Activated T-helper 1 cell treated with anti-CD3 and anti-CD28 coated beads, Interleukin-12 subunit alpha, Interleukin-12 subunit beta, Interleukin-2, Interleukin-4 antibody, amounts not matched to agents 30 ng/mL and 10 ng/mL and 1 ng/mL, durations not matched to agents 14 hours and 24 hours and 36 hours (primary cell): ENCODE data around the gene BEST4. TPM values are rescaled to one million over a fixed set of nuclear protein-coding genes. Genes with fewer than 3 reads are reported as not detected.
"Not testable (repeated sequence)": the region's sequence is repeated elsewhere in the genome, so short reads cannot be mapped to it uniquely, and the experiment has no call there.

Experiments
- DNase-seq: peaks from one replicate; pipeline ENCODE4 v3.0.0; 2021; ENCODE audit warnings: low spot score
- H3K27ac Mint-ChIP-seq: one replicate; pipeline ENCODE4 v1.8.0; 2021; ENCODE audit warnings: mild to moderate bottlenecking, mixed read lengths
- H3K27me3 Mint-ChIP-seq: one replicate; pipeline ENCODE4 v1.8.0; 2022; ENCODE audit warnings: mild to moderate bottlenecking, moderate library complexity, mixed read lengths; ENCODE audit not compliant: insufficient read depth
- H3K36me3 Mint-ChIP-seq: one replicate; pipeline ENCODE4 v1.8.0; 2021; ENCODE audit warnings: low read depth, mixed read lengths
- H3K4me1 Mint-ChIP-seq: one replicate; pipeline ENCODE4 v1.8.0; 2021; ENCODE audit warnings: low read depth, mixed read lengths
- H3K4me3 Mint-ChIP-seq: one replicate; pipeline ENCODE4 v1.8.0; 2021; ENCODE audit warnings: mild to moderate bottlenecking, moderate library complexity, mixed read lengths
- H3K9me3 Mint-ChIP-seq: one replicate; pipeline ENCODE4 v1.8.0; 2021; ENCODE audit warnings: mixed read lengths
- intact Hi-C: fragments of 100-400 bp; cut with micrococcal nuclease; formaldehyde crosslinking; loops from one replicate; pipeline ENCODE4 v1.15.1; 2024
- total RNA-seq: library from RNA; stranded (reverse); gene quantifications from 2 replicates; pipeline ENCODE4 v1.2.3, GENCODE V29; 2022

Gene BEST4
- total RNA-seq, 1 donor from 2014 or later, result 0.47 TPM

DNA sequence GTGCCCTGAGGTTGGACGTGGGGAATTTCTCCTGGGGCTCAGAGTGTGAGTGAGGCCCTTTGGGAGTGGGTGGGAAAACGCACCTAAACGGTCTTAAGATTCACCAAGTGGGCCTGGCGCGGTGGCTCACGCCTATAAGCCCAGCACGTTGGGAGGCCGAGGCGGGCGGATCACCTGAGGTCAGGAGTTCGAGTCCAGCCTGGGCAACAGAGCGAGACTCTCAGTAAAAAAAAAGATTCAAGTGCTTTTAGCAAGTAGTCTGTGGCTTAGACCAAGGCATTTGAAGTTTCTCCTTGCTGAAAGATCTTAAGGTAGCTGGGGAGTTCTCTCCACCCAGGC is 11.3 kb downstream of the BEST4 start:
- peak overlapping the region; percentile 91 for H3K27ac Mint-ChIP-seq
- H3K36me3 Mint-ChIP-seq, result peaks cover 57% of the 10 kb centered on the region
- intact Hi-C loops, result loop anchor here (5.0 kb wide), 1 partner anchor 911 kb away; the partner anchor contains the start of genes GPBP1L1 and TMEM69
- peaks cover 33% of the 10 kb centered on the region for H3K4me1 Mint-ChIP-seq
- no peak for DNase-seq
- H3K27me3 Mint-ChIP-seq, result no peaks in the 10 kb centered on the region
- H3K4me3 Mint-ChIP-seq, result peak overlapping the region; percentile 88
- no peaks in the 10 kb centered on the region for H3K9me3 Mint-ChIP-seq

DNA sequence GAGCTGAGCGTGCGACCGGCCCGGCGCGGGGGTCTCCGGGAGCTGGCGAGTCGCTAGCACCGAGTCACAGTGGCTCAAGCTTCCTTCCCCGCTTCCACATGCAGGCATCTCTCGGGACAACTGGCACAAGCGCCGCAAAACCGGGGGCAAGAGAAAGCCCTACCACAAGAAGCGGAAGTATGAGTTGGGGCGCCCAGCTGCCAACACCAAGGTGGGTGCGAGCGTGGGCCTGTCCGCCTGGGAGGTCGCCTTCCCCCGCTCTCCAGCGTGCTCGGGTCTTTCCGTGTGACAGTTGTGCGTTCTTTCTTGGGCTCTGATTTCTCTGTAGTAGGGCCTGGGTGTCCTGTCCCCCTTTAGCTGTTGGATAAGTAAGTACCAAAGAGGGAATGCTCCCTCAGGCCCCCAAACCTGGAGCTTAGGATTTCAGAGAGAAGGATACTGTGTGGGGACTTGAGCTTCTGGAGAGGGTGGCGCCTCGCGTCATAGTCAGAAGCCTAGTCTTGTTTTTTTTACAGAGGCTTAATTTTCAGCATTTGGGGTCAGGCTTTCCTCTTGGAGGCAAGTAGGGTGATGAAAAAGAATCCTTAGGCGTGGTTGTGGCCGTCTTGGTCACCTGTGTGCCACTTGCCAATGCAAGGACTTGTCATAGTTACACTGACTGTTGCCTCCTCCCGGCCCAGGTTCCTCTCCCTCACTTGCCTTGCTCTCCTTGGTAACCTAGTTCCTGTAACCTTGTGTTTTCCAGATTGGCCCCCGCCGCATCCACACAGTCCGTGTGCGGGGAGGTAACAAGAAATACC is 11.8 kb downstream of the BEST4 start:
- Mint-ChIP-seq H3K27ac (peak overlapping the region; percentile 91), H3K27me3 (no peaks in the 10 kb centered on the region), H3K36me3 (peaks cover 52% of the 10 kb centered on the region), H3K9me3 (no peaks in the 10 kb centered on the region), H3K4me3 (peak overlapping the region; percentile 88), H3K4me1 (peaks cover 27% of the 10 kb centered on the region)
- no peak for DNase-seq
- intact Hi-C loops, result loop anchor here (1.0 to 5.0 kb wide), 9 partner anchors 10 to 911 kb away; partner anchors contain the start of genes BTBD19, GPBP1L1, KIF2C and PLK3

DNA sequence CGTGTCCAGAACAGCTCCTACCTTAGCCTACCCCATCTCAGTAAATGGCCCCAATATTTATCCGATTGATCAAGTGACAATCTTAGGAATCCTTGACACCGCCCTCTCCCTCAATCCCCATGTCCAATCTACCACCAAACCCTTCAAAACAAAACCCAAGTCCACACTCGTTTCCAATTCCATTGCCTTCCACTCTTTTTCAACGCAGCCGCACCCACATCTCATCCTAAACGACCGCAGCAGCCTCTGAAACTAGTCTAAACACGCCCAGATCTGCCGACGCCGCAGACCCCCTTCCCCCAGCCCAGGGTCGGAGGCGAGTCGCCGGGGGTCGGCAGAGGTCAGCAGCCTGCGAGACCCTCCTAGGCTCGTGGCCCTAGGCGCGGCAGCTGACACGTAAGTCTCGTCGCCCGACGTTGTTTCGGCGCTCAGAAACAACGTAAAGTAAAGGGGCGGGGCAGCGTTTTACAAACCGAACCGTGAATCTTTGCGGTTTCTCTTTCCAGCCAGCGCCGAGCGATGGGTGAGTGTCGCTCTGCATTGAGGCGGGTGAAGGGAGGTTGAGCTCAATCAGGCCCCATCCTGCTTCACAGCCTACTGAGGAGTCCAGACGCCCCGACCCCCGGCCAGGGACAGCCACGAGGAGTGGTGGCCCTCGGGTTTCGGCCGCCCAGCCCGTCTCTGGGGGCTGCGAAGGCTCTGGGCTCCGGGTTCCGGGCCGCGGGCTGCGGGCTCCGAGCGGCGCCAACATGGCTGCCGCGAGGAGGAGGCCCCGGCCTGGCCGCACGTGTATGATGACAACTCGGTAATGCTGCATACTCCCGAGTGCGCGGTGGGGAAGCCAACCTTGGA is 12.7 kb downstream of the BEST4 start, which contains the start of gene RPS8:
Gene RPS8 (plus strand): TSS at position 463 of the 852 bp plus-strand sequence. CDS start 57 bp downstream, at position 520.
- Mint-ChIP-seq H3K9me3 (no peaks in the 10 kb centered on the region), H3K27ac (peak within 1 kb of the TSS; percentile 93), H3K36me3 (peaks cover 44% of the 10 kb centered on the region), H3K4me3 (peak within 1 kb of the TSS; percentile 88), H3K27me3 (no peaks in the 10 kb centered on the region), H3K4me1 (peaks cover 23% of the 10 kb centered on the region)
- intact Hi-C loops, result loop anchor here (1.0 to 5.0 kb wide), 9 partner anchors 11 to 912 kb away; partner anchors contain the start of genes BTBD19, GPBP1L1, KIF2C and PLK3
- peak; percentile 85 for DNase-seq

DNA sequence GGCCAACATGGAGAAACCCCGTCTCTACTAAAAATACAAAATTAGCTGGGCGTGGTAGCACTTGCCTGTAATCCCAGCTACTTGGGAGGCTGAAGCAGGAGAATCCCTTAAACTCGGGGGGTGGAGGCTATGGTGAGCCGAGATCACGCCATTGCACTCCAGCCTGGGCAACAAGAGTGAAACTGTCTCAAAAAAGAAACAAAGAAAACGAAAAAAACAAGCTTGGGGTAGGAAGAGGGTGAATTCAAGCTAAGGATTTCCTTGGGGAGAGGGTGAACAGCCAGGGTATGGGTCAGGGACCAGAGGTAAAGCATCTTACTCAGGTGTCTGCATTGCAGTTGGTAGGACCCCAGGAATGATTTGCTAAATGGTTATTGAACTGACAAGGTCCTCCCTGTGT is 21.5 kb downstream of the BEST4 start:
- H3K27me3 Mint-ChIP-seq, intact Hi-C loops, H3K4me3 Mint-ChIP-seq, H3K27ac Mint-ChIP-seq, H3K9me3 Mint-ChIP-seq, H3K4me1 Mint-ChIP-seq, DNase-seq: not testable (repeated sequence)
- H3K36me3 Mint-ChIP-seq, result peaks cover 27% of the 10 kb centered on the region

DNA sequence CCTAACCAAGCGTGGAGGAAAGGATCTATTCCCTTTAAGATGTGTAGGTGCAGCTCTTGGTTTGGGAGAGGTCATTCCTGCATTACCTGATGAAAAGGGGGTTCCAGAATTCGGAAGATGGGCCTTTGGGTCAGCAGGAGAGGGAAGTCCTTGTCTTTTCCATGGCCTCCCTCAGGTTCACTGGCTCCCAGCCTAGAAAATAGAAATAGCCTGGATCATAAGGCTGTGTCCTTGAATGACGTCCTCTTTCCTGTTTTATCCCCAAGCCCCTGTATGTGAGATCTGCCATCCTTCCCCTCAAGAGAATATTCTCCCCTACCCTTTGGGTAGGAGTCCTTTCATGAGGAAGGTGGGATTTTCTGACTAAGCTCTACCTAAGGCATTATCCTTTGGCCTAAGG is 27.1 kb downstream of the BEST4 start:
- Mint-ChIP-seq H3K4me3 (no peak overlapping the region), H3K36me3 (peaks cover 52% of the 10 kb centered on the region)
- DNase-seq, result no peak

DNA sequence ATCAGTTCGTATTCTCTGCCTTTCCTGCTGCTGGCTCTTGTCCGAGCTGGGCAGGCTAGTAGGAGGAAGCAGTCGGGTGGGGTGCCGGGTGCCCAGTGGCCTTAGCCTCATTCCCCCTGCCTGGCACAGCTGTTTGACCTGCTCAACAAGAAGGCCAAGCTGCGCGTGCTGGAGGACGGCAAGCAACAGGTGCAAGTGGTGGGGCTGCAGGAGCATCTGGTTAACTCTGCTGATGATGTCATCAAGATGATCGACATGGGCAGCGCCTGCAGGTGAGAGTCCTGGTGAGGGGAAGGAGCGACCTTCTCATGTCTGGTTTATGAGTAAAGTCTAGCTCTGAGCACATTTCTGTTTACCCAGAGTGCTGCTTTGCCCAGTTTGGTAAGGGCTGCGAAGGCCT is 28.9 kb downstream of the BEST4 start:
- Mint-ChIP-seq H3K4me3 (no peak overlapping the region), H3K36me3 (peaks cover 59% of the 10 kb centered on the region), H3K27me3 (no peaks in the 10 kb centered on the region), H3K27ac (no peak overlapping the region), H3K4me1 (peaks cover 4% of the 10 kb centered on the region), H3K9me3 (no peaks in the 10 kb centered on the region)
- DNase-seq, result no peak
- intact Hi-C loops, result no loop called here

More for the DNA sequence above, 27.1 kb downstream of the BEST4 start:
- no peaks in the 10 kb centered on the region for H3K9me3 Mint-ChIP-seq
- peaks cover 4% of the 10 kb centered on the region for H3K4me1 Mint-ChIP-seq
- intact Hi-C loops, result no loop called here
- H3K27ac Mint-ChIP-seq, result no peak overlapping the region
- no peaks in the 10 kb centered on the region for H3K27me3 Mint-ChIP-seq

DNA sequence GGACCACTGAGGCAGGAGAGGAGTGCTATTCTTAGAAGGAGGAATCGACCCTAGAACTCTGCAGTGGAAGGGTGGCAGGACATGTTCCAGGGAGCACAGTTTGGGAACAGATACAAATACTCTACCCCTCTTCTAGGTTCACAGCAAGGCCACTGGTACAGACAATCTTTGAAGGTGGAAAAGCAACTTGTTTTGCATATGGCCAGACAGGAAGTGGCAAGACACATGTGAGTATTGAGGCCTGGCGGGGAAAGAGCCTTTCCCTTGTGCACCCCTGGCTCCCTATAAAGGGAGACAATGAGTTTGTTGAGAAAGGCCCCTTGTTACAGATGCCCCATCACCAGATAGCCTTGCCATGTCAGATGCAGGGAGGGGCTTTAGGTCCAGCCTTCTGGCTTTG is 30.6 kb downstream of the BEST4 start:
- DNase-seq, result no peak
- no peak overlapping the region for H3K4me3 Mint-ChIP-seq
- H3K4me1 Mint-ChIP-seq, result peaks cover 4% of the 10 kb centered on the region
- no peaks in the 10 kb centered on the region for H3K9me3 Mint-ChIP-seq
- intact Hi-C loops, result no loop called here
- no peaks in the 10 kb centered on the region for H3K27me3 Mint-ChIP-seq
- peaks cover 60% of the 10 kb centered on the region for H3K36me3 Mint-ChIP-seq
- peak overlapping the region; percentile 67 for H3K27ac Mint-ChIP-seq

DNA sequence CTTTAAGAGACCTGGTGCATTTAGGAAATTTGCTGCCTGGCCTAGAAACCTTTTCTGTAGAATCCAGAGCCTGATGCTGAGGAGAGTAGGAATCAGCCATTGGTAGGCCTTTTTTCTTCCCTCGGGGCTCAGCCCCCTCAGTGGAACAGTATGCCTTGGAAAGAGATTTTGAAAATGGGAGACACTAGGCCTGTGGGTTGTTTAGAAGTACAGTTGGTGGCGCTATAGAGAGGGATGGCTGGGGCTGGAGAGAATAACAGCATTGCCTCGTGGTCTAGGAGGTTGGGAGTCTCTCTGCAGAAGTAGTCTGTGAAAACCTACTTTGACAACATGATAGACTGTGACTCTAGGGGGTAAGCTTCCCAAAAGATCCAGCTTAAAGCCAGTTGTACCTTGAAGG is 40.1 kb downstream of the BEST4 start:
- no peak for DNase-seq
- intact Hi-C loops, result no loop called here
- H3K9me3 Mint-ChIP-seq, result no peaks in the 10 kb centered on the region
- H3K4me1 Mint-ChIP-seq, result peaks cover 33% of the 10 kb centered on the region
- H3K4me3 Mint-ChIP-seq, result no peak overlapping the region
- H3K27ac Mint-ChIP-seq, result peak overlapping the region; percentile 4
- H3K36me3 Mint-ChIP-seq, result peaks cover 36% of the 10 kb centered on the region
- H3K27me3 Mint-ChIP-seq, result no peaks in the 10 kb centered on the region

DNA sequence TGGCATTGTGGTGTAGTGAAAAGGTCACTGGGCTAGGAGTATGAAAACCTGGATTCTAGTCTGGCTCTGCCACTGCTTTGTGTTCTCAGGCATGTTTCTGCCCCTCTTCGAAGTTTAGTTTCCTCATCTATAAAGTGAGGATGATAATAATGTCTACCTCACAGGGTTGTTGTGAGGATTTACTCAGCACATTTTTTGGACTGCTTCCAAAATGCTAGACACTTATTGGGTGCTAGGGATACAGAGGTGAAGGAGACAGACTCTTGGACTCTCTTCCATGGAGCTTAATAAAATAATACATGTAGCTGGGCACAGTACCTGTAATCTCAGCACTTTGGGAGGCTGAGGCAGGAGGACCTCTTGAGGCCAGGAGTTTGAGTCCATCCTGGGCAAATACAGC is 44.8 kb downstream of the BEST4 start:
- Mint-ChIP-seq H3K4me3 (peak overlapping the region; percentile 76), H3K27ac (peak overlapping the region; percentile 92), H3K9me3 (no peaks in the 10 kb centered on the region), H3K36me3 (peaks cover 30% of the 10 kb centered on the region), H3K4me1 (peaks cover 53% of the 10 kb centered on the region), H3K27me3 (no peaks in the 10 kb centered on the region)
- intact Hi-C loops, result no loop called here
- no peak for DNase-seq

DNA sequence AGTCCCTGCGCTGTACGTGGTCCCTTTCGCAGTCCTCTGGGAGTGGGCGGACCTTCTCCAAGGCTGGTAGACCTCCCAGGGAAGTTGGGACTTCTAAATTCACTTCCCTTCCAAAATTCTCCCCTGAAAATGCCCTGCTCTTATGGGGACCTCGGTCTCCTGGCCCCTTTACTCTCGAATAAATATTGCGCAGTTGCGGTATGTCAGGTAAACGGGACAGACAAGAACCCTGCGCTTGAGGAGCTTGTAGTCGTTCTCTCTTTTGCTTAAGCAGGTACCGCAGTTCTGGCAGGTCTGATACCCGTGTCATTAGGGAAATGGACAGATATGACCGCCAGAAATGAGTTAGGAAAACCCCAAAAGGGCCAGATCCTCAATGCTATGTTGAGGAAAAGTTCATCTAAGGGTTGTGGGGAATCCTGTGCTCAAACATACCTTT is 47.8 kb downstream of the BEST4 start:
- no peak for DNase-seq
- no peaks in the 10 kb centered on the region for H3K27me3 Mint-ChIP-seq
- no peaks in the 10 kb centered on the region for H3K9me3 Mint-ChIP-seq
- H3K4me3 Mint-ChIP-seq, result peak overlapping the region; percentile 92
- intact Hi-C loops, result no loop called here
- H3K4me1 Mint-ChIP-seq, result peaks cover 37% of the 10 kb centered on the region
- peaks cover 20% of the 10 kb centered on the region for H3K36me3 Mint-ChIP-seq
- H3K27ac Mint-ChIP-seq, result peak overlapping the region; percentile 90

DNA sequence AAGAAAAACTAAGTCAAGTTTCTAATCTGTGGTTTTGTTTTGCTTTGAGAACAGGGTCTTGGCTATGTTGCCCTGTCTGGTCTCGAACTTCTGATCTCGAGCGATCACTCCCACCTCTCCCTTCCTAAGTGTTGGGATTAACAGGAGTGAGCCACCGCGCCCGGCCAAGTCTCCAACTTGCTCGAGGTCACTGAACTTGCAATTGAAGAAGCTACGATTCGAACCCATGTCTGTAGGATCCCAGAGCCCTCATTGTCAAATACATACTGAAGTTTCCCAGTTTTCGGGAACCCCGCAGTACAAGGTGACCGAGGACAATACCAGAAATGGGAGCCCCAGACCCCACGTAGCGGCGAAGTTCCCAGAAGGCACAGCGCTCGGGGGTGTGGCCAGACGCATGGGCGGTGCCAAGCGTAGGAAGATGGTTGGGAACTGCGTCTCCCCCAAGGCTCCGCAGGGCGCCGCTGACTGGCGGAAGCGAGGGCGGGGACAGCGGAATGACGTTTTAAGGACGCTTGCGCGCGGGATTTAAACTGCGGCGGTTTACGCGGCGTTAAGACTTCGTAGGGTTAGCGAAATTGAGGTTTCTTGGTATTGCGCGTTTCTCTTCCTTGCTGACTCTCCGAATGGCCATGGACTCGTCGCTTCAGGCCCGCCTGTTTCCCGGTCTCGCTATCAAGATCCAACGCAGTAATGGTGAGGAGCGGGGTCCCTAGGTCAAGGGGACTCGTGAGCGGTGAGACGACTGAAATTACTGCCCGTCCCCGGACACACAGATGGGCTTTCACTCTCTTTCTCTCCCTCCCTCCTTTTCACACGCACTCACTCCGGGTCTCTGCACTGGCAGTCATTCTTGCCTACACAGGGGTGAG is 48.4 kb downstream of the BEST4 start, which contains the start of gene KIF2C:
Gene KIF2C (plus strand): TSS at position 531 of the 872 bp plus-strand sequence. CDS start 96 bp downstream, at position 627.
- peaks cover 37% of the 10 kb centered on the region for H3K4me1 Mint-ChIP-seq
- H3K9me3 Mint-ChIP-seq, result no peaks in the 10 kb centered on the region
- peak; percentile 95 for DNase-seq
- no peaks in the 10 kb centered on the region for H3K27me3 Mint-ChIP-seq
- peaks cover 18% of the 10 kb centered on the region for H3K36me3 Mint-ChIP-seq
- intact Hi-C loops, result loop anchor here (1.0 to 10.0 kb wide), 8 partner anchors 8 to 948 kb away; partner anchors contain the start of genes GPBP1L1, NASP, PLK3 and RNU5D-1
- peak within 1 kb of the TSS; percentile 90 for H3K27ac Mint-ChIP-seq
- peak within 1 kb of the TSS; percentile 92 for H3K4me3 Mint-ChIP-seq

DNA sequence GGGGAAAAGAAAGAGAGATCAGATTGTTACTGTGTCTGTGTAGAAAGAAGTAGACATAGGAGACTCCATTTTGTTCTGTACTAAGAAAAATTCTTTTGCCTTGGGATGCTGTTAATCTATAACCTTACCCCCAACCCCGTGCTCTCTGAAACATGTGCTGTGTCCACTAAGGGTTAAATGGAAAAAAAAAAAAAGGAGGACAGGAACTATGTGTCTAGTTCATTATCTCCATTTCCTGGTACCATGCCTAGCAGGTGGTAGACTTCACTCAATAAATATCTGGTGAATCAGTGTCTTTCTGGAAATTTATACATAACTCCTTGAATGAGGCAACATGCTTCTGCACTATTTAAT is 49.0 kb downstream of the BEST4 start:
- DNase-seq, H3K9me3 Mint-ChIP-seq, H3K27me3 Mint-ChIP-seq: not testable (repeated sequence)
- H3K36me3 Mint-ChIP-seq, result peaks cover 13% of the 10 kb centered on the region
- intact Hi-C loops, result loop anchor here (1.0 to 10.0 kb wide), 8 partner anchors 8 to 948 kb away; partner anchors contain the start of genes GPBP1L1, NASP, PLK3 and RNU5D-1
- peak overlapping the region; percentile 90 for H3K27ac Mint-ChIP-seq
- peak overlapping the region; percentile 92 for H3K4me3 Mint-ChIP-seq
- H3K4me1 Mint-ChIP-seq, result peaks cover 31% of the 10 kb centered on the region
